Measurements from ENCODE around the gene CCDC191. TPM values are rescaled to one million over a fixed set of nuclear protein-coding genes. Genes with fewer than 3 reads are reported as not detected.

Gene CCDC191
- polyA plus RNA-seq, 1 donor (not counting 4 experiments of a cell fraction or from before 2014, with no cell fraction given), result 3.6 TPM

GRCh38 chr3:113963879-113964278 lies 92.4 kb downstream of the CCDC191 start:
- Histone ChIP-seq H3K27me3 (ENCODE audit: control insufficient read depth, extremely low read depth, insufficient read depth, low read length) (no peaks in the 10 kb centered on the region), H3K36me3 (ENCODE audit: control insufficient read depth in 2 of 2, extremely low read depth in 1 of 2, insufficient read depth in 2 of 2, low read length in 2 of 2) (no peaks in the 10 kb centered on the region), H3K4me2 (ENCODE audit: control insufficient read depth, extremely low read depth, insufficient read depth, low read depth, low read length) (no peak overlapping the region), H3K9me3 (ENCODE audit: control insufficient read depth, low read depth, low read length) (no peaks in the 10 kb centered on the region), H3K9ac (ENCODE audit: control insufficient read depth, extremely low read depth, insufficient read depth, low read length) (no peak overlapping the region), H4K20me1 (ENCODE audit: control insufficient read depth, extremely low read depth, insufficient read depth, low read length) (no peaks in the 10 kb centered on the region), H2AFZ (ENCODE audit: control insufficient read depth, low read length) (no peak overlapping the region), H3K9me1 (ENCODE audit: control insufficient read depth, extremely low read depth, insufficient read depth, low read length) (no peaks in the 10 kb centered on the region), H3K27ac (ENCODE audit: control insufficient read depth, insufficient read depth, low read length) (no peak overlapping the region), H3K4me1 (ENCODE audit: control insufficient read depth, extremely low read depth, insufficient read depth, low read length) (no peaks in the 10 kb centered on the region), H3K4me3 (ENCODE audit: control insufficient read depth in 2 of 3, extremely low read depth in 1 of 3, insufficient read depth in 2 of 3, low read depth in 1 of 3, low read length in 3 of 3) (no peak overlapping the region), H3K79me2 (ENCODE audit: control insufficient read depth, insufficient read depth, low read length) (no peaks in the 10 kb centered on the region)
- FAIRE-seq (no peak), DNase-seq (ENCODE audit: low read depth, low spot score) (no peak)
- dilution Hi-C loops (cut with MboI; ENCODE audit: extremely low pct_ligation_motif_present, low sequenced_read_pairs), result no loop called here
- TF ChIP-seq EZH2 (IDR thresholded peaks at IDR 0.05; ENCODE audit: low read length) (no peak), CTCF (optimal IDR thresholded peaks at IDR 0.05 in 1 of 3, IDR thresholded peaks at IDR 0.05 in 1 of 3, conservative IDR thresholded peaks at IDR 0.05 in 1 of 3; ENCODE audit: extremely low read depth in 1 of 3, insufficient read depth in 2 of 3, low read length in 3 of 3) (no peak)

GRCh38 chr3:113954091-113954685 lies 102.1 kb downstream of the CCDC191 start:
- Histone ChIP-seq H3K36me3 (ENCODE audit: control insufficient read depth in 2 of 2, extremely low read depth in 1 of 2, insufficient read depth in 2 of 2, low read length in 2 of 2) (no peaks in the 10 kb centered on the region), H3K4me3 (ENCODE audit: control insufficient read depth in 2 of 3, extremely low read depth in 1 of 3, insufficient read depth in 2 of 3, low read depth in 1 of 3, low read length in 3 of 3) (no peak overlapping the region), H3K27ac (ENCODE audit: control insufficient read depth, insufficient read depth, low read length) (no peak overlapping the region), H3K4me1 (ENCODE audit: control insufficient read depth, extremely low read depth, insufficient read depth, low read length) (no peaks in the 10 kb centered on the region), H4K20me1 (ENCODE audit: control insufficient read depth, extremely low read depth, insufficient read depth, low read length) (no peaks in the 10 kb centered on the region), H3K9me1 (ENCODE audit: control insufficient read depth, extremely low read depth, insufficient read depth, low read length) (no peaks in the 10 kb centered on the region), H3K9ac (ENCODE audit: control insufficient read depth, extremely low read depth, insufficient read depth, low read length) (no peak overlapping the region), H2AFZ (ENCODE audit: control insufficient read depth, low read length) (no peak overlapping the region), H3K4me2 (ENCODE audit: control insufficient read depth, extremely low read depth, insufficient read depth, low read depth, low read length) (no peak overlapping the region), H3K9me3 (ENCODE audit: control insufficient read depth, low read depth, low read length) (no peaks in the 10 kb centered on the region), H3K79me2 (ENCODE audit: control insufficient read depth, insufficient read depth, low read length) (no peaks in the 10 kb centered on the region), H3K27me3 (ENCODE audit: control insufficient read depth, extremely low read depth, insufficient read depth, low read length) (no peaks in the 10 kb centered on the region)
- TF ChIP-seq CTCF (optimal IDR thresholded peaks at IDR 0.05 in 1 of 3, IDR thresholded peaks at IDR 0.05 in 1 of 3, conservative IDR thresholded peaks at IDR 0.05 in 1 of 3; ENCODE audit: extremely low read depth in 1 of 3, insufficient read depth in 2 of 3, low read length in 3 of 3) (no peak), EZH2 (IDR thresholded peaks at IDR 0.05; ENCODE audit: low read length) (no peak)
- no peak for FAIRE-seq
- no peak for DNase-seq (ENCODE audit: low read depth, low spot score)
- dilution Hi-C loops (cut with MboI; ENCODE audit: extremely low pct_ligation_motif_present, low sequenced_read_pairs), result no loop called here

All from keratinocyte (primary cell).